SJSA1 (cell line): Measurements from ENCODE around the gene UBE2QL1. TPM values are rescaled to one million over a fixed set of nuclear protein-coding genes. Genes with fewer than 3 reads are reported as not detected.

Experiments used
- DNase-seq, 2 experiments: peaks; one replicate each; pipeline ENCODE4 v3.0.0-alpha.2; 2015 to 2020; ENCODE audit warnings: low spot score in 2 of 2, low read depth in 1 of 2
- H3K27ac ChIP-seq: fragments of 250-450 bp; sonication (Bioruptor Pico); 2 replicates; pipeline ENCODE4 v1.5.1; 2020; ENCODE audit warnings: mild to moderate bottlenecking, moderate library complexity
- H3K27me3 ChIP-seq: fragments of 250-450 bp; sonication (Bioruptor Pico); replicated peaks from 2 replicates; pipeline ENCODE4 v1.5.1; 2020; ENCODE audit warnings: mild to moderate bottlenecking, moderate library complexity
- H3K36me3 ChIP-seq: fragments of 250-450 bp; sonication (Bioruptor Pico); 2 replicates; pipeline ENCODE4 v1.5.1; 2020; ENCODE audit warnings: mild to moderate bottlenecking
- H3K4me1 ChIP-seq: fragments of 250-450 bp; sonication (Bioruptor Pico); replicated peaks from 2 replicates; pipeline ENCODE4 v1.6.1; 2021; ENCODE audit warnings: mild to moderate bottlenecking
- H3K4me3 ChIP-seq: fragments of 250-450 bp; sonication (Bioruptor Pico); 2 replicates; pipeline ENCODE4 v1.5.1; 2020; ENCODE audit warnings: mild to moderate bottlenecking
- H3K9me3 ChIP-seq: fragments of 250-450 bp; sonication (Bioruptor Pico); replicated peaks from 2 replicates; pipeline ENCODE4 v1.5.1; 2020; ENCODE audit warnings: mild to moderate bottlenecking
- total RNA-seq: library from RNA; depleted of rRNA; stranded (reverse); fragments of >200 nt; shearing (Covaris generic); gene quantifications from 2 replicates; pipeline ENCODE4 v1.2.3, GENCODE V29; 2014; rRNA removed

The UBE2QL1 gene, protein sequence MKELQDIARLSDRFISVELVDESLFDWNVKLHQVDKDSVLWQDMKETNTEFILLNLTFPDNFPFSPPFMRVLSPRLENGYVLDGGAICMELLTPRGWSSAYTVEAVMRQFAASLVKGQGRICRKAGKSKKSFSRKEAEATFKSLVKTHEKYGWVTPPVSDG
- total RNA-seq = not detected in 2 replicates

DNA sequence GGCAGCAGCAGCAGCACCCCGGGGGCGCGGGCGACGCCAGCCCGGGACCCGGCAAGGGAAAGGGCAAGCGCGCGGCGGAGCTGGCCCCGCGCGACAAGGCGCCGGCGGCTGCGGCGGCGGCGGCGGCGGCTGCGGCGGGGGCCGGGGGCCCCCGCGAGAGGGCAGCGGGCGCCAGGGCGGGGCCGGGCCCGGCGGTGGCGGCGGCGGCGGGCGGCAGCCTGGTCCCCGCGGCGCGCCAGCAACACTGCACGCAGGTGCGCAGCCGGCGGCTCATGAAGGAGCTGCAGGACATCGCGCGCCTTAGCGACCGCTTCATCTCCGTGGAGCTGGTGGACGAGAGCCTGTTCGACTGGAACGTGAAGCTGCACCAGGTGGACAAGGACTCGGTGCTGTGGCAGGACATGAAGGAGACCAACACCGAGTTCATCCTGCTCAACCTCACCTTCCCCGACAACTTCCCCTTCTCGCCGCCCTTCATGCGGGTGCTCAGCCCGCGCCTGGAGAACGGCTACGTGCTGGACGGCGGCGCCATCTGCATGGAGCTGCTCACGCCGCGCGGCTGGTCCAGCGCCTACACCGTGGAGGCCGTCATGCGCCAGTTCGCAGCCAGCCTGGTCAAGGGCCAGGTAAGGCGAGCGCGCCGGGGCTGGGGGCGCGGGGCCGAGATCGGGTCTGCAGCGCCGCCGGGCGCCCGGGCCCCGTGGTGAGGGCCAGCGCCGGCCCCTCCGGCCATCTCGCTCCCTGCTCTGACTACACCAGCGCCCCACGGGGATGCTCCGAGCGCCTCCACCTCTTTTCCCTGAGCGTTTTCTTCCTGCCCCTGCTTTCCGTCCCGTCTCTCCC, at the start of gene UBE2QL1:
Gene UBE2QL1 (plus strand): TSS at position 238 of the 843 bp plus-strand sequence. CDS start 35 bp downstream, at position 273.
- Histone ChIP-seq H3K9me3 (no peaks in the 10 kb centered on the region), H3K4me1 (peaks cover 6% of the 10 kb centered on the region), H3K27me3 (peaks cover 51% of the 10 kb centered on the region), H3K4me3 (no peak within 1 kb of the TSS), H3K36me3 (no peaks in the 10 kb centered on the region), H3K27ac (no peak within 1 kb of the TSS)
- peak; percentile 24 to 42 for DNase-seq

DNA sequence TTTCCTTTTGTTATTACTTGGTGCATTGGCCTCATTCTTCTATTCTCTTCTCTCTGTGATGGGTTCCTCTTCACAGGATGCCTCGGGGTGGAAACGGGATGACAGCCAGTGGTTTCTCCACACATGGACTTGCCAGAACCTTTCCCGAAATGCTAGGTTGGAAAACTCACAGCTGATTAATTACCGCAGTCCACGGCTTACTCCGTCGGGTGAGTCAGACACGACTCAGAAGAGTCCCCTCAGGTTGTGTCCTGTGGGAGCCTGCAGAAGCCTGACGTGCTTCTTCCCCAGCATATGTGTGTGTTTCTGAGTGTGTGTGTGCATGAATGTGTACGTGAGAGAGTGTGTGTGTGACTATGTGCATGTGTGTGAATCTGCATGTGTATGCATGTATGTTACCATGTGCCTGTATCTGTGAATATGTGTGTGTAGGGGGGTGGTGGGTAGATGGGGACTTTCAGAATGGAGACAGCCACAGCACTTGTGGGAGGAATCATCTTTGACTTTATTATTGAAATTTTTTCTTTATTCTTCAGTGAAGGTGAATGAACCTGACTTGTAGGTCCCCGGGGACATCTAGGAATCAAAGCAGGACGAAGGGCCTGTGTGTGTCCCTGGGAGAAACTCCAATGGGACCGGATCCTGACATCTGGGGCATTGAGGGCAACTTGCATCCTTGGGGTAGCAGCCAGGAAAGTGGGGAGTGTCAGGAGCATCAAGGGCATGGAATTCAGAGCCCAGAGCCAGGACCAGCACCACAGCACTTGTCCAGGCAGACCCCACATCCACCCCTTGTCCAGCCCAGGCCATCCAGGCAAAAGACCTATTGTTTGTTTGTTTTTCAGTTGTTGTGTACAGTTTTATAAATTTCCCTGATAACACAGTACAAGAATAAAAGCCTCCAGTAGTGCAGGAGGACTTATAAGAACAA, 48.4 kb upstream of the UBE2QL1 start:
- no peaks in the 10 kb centered on the region for H3K9me3 ChIP-seq
- peak in 1 of 2 experiments; percentile 40 for DNase-seq
- H3K27me3 ChIP-seq = peaks cover 11% of the 10 kb centered on the region; the same call in 1 of the 2 replicates
- H3K4me3 ChIP-seq = no peak overlapping the region
- H3K36me3 ChIP-seq = no peaks in the 10 kb centered on the region
- H3K4me1 ChIP-seq = no peaks in the 10 kb centered on the region
- no peak overlapping the region for H3K27ac ChIP-seq

DNA sequence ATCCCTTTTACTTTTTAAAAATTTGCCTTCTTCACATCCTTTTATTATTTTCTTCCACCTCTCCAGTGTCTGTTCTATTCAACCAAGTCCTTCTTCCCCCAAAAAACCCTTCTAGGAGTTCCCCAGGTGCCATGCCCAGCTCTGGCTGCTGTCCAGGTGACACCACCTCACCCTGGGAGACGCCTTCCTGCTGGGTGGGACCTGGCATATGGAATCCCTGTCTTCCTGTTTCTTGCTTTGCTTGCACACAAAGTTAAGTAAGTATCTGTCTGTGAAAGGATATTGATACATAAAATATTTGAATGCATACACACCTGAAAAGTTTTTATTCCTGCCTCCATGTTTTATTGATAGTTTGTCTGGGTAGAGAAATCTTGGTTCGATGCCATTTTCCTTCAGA, 47.2 kb upstream of the UBE2QL1 start:
- no peak overlapping the region for H3K27ac ChIP-seq

DNA sequence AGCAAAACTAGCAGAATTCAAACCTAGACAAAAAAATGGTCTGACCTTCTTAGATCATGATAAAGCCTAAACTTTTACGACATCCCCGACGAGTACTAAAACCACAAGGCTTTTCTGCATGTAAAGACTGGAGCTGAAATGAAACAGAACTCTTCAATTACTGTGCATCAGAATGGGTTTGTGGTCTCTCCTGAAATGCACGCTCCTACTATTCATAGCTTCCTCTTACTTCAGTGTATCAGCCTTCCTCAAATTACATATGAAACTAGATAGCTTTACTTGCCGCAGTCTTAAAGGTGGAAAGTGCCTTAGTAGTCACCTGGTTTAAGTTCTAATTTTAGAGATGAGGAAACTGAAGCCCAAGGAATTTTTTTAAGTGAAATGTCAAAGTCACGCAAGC, 45.7 kb upstream of the UBE2QL1 start:
- no peaks in the 10 kb centered on the region for H3K4me1 ChIP-seq
- DNase-seq = no peak
- H3K4me3 ChIP-seq = no peak overlapping the region
- H3K9me3 ChIP-seq = no peaks in the 10 kb centered on the region
- no peak overlapping the region for H3K27ac ChIP-seq
- peaks cover 13% of the 10 kb centered on the region; the same call in 1 of the 2 replicates for H3K27me3 ChIP-seq
- no peaks in the 10 kb centered on the region for H3K36me3 ChIP-seq

More for the DNA sequence above, 47.2 kb upstream of the UBE2QL1 start:
- Histone ChIP-seq H3K9me3 (no peaks in the 10 kb centered on the region), H3K4me1 (no peaks in the 10 kb centered on the region), H3K36me3 (no peaks in the 10 kb centered on the region), H3K27me3 (peaks cover 11% of the 10 kb centered on the region; the same call in 1 of the 2 replicates), H3K4me3 (no peak overlapping the region)
- DNase-seq = no peak

DNA sequence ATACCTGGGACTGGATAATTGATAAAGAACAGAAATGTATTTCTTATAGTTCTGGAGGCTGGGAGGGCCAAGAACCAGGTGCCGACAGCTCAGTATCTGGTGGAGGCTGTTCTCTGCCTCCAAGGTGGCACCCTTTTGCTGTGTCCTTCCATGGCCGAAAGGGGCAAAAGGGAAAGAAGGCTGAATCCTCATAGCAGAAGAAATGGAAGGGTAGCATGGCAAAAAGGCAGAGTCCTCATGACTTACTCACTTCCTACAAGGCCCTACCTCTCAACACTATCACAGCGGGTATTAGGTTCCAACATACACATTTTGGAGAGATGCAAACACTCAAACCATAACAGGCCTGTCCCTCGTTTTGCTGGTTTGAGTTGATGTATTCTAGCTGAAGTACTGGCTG, 45.2 kb upstream of the UBE2QL1 start:
- Histone ChIP-seq H3K27me3 (peaks cover 14% of the 10 kb centered on the region; the same call in 1 of the 2 replicates), H3K36me3 (no peaks in the 10 kb centered on the region), H3K4me3 (no peak overlapping the region), H3K9me3 (no peaks in the 10 kb centered on the region), H3K4me1 (no peaks in the 10 kb centered on the region), H3K27ac (no peak overlapping the region)
- DNase-seq = no peak

DNA sequence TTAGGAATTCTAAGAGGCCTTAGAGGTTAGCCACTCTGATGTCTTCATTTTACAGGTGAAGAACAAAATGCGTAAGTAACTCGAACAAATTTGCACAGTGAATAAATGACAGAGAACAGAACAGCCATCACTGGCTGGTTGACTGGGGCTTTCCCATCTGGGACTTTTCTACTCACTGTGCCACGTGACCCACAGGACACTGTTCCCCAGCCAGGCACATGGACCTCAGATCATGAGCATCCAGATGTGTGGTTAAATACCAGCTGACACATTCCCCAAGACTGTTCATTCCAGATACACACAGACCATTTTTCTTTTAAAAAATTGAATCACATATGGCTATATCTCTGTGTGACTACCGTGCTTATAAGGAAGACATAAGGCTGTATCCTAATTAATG, 44.5 kb upstream of the UBE2QL1 start:
- no peaks in the 10 kb centered on the region for H3K36me3 ChIP-seq
- peak in 1 of 2 experiments; percentile 30 for DNase-seq
- H3K4me1 ChIP-seq = no peaks in the 10 kb centered on the region
- no peaks in the 10 kb centered on the region for H3K9me3 ChIP-seq
- peaks cover 14% of the 10 kb centered on the region; the same call in 1 of the 2 replicates for H3K27me3 ChIP-seq
- no peak overlapping the region for H3K27ac ChIP-seq
- H3K4me3 ChIP-seq = no peak overlapping the region

DNA sequence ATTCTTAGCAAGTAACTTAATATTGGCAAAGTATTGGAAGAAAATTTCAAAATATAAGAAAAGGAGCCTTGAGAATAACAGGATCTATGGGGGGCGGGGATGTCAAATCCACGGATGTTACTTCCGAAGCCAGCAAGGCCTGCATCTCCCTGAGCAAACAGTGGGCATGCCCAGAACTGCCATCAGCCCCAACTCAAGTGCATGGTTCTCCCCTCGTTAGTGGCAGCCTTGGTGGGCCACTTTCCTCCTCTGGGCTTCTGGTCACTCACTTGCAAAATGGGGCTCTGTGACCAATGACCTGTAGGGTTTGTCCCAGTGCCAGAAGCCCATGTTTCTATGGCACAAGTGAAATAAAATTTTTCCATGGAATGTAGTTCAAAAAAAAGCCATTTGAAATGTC, 43.1 kb upstream of the UBE2QL1 start:
- Histone ChIP-seq H3K36me3 (no peaks in the 10 kb centered on the region), H3K27ac (no peak overlapping the region), H3K4me3 (no peak overlapping the region), H3K27me3 (peaks cover 11% of the 10 kb centered on the region; the same call in 1 of the 2 replicates), H3K9me3 (no peaks in the 10 kb centered on the region), H3K4me1 (no peaks in the 10 kb centered on the region)
- DNase-seq = peak in 1 of 2 experiments; percentile 31

DNA sequence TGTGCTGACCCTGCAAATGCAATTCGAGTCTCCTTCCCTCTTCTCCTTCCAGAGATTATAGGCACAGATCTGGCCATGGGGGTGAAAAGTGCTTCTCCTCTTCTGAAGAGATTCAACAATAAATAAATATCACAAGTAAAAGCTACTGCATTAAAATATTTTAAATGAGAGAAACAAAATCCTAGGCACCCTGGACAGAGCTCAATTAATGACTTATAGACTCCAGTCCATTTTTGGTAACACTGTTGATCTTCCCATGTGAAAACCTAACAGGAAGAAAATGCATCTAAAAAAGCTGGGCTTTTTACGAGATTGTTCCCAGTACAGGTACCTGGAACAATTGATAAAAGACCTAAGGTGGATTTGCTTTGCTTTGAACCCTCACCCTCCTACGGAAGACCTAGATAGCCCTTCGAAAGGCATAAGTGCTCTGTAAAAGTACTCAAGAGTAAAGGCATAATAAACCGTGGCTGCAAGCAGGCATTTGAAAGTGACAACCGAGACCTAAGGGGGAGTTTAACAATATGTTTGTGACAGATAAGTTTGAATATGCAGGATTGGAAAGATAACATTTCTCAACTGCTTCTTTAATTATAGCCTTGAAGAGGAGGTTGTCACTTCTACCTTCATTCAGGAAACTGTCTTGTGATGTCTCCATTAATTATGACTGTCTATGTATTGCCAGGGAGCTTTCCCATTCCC, 41.0 kb upstream of the UBE2QL1 start:
- H3K27me3 ChIP-seq = 0 out of 2 replicates have a peak, but pooled peaks cover 3% of the 10 kb centered on the region
- DNase-seq = no peak
- H3K36me3 ChIP-seq = no peaks in the 10 kb centered on the region
- H3K4me3 ChIP-seq = no peak overlapping the region
- H3K27ac ChIP-seq = no peak overlapping the region
- no peaks in the 10 kb centered on the region for H3K9me3 ChIP-seq
- H3K4me1 ChIP-seq = no peaks in the 10 kb centered on the region

DNA sequence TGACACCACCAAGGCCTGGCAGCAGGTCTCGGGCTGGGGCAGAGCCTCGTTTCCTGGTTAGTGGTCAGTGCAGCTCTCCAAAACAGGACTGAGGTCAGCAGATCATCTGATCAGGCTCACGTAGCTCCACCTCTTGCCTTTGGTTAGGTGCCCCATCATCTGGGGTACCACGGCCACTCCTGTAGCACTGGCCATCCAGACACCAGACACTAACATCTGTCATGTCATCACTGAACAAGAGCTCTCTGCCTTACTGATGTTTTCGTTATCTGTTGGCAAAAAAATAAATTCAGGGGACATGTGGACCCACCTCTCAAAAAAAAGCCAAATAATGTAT, 40.4 kb upstream of the UBE2QL1 start:
- no peaks in the 10 kb centered on the region for H3K36me3 ChIP-seq
- no peak for DNase-seq
- no peaks in the 10 kb centered on the region for H3K4me1 ChIP-seq
- no peak overlapping the region for H3K27ac ChIP-seq
- no peaks in the 10 kb centered on the region for H3K9me3 ChIP-seq
- H3K27me3 ChIP-seq = 0 out of 2 replicates have a peak, but pooled peaks cover 3% of the 10 kb centered on the region
- H3K4me3 ChIP-seq = no peak overlapping the region

DNA sequence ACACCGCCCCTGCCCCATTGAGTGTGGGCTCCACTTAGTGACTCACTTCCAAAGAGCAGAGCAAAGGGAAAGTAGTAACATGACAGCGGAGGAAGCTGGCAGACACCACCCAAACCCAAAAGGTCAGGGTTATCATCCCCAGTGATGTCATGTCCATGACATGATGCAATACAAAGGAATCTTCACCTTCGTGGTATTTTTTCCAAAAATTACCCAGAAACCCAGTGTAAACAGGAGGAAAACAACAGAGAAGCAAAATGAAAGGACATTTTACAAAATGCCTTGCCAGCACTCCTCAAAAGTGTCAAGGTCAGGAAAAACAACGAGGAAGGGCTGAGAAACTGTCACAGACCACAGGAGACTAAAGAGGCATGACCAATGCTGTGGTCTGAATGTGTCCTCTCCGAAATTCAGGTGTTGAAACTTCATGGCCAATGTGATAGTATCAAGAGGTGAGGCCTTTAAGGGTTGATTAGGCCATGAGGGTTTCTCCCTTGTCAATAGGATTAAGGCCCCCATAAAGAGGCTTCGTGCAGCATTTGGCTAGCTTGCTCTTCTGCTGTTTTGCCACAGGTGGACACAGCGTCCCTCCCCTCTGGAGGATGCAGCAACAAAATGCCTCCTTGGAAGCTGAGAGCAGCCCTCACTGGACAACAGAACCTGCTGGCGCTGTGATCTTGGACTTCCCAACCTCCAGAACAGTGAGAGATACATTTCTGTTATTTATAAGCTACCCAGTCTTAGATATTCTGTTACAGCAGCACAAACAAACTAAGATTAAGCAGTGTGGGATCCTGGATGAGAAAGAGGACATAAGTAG, 39.8 kb upstream of the UBE2QL1 start:
- H3K36me3 ChIP-seq = no peaks in the 10 kb centered on the region
- no peak for DNase-seq
- H3K27ac ChIP-seq = no peak overlapping the region
- no peaks in the 10 kb centered on the region for H3K9me3 ChIP-seq
- 0 out of 2 replicates have a peak, but pooled peaks cover 3% of the 10 kb centered on the region for H3K27me3 ChIP-seq
- H3K4me1 ChIP-seq = no peaks in the 10 kb centered on the region
- H3K4me3 ChIP-seq = no peak overlapping the region

DNA sequence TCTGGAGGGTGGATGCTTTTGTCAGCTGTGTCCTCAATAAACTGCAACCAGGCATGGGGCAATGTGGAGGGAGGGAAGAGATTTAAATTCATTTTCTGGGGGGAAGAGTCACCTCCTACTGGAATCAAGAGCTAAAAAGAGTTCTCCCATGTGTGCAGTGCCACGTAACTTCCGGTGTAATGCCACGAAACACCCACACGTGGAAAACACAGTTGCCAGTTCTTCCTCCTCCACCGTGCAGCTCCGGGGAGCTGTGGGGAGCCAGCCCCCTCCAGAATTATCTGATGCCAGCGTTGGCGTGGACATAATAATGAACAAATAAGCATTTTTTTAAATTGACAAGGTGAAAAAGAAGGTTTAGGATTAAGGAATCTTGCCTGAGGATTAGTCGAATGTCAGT, 38.2 kb upstream of the UBE2QL1 start:
- Histone ChIP-seq H3K4me3 (no peak overlapping the region), H3K9me3 (no peaks in the 10 kb centered on the region), H3K27ac (no peak overlapping the region), H3K36me3 (no peaks in the 10 kb centered on the region), H3K27me3 (peaks cover 7% of the 10 kb centered on the region; the same call in 1 of the 2 replicates), H3K4me1 (no peaks in the 10 kb centered on the region)
- no peak for DNase-seq

DNA sequence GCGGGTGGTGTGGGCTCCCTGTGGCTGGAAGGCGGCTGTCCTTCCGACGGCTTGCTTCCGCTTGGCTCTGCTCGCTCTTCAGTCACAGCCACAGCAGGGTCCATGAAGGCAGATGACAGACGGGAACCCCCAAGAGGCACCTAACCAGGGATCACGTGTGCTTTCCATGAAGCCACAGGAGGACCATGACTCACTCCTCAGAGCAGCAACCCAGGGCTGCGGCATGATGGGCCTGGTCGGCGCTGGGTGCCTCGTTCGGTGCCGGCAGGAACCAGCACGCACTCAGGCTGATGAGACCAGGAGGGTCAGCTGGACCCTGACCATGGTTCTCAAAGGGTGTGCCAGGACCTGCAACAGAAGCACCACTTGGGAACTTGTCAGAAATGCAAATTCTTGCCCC, 37.5 kb upstream of the UBE2QL1 start:
- H3K4me3 ChIP-seq = no peak overlapping the region
- no peaks in the 10 kb centered on the region for H3K4me1 ChIP-seq
- H3K27me3 ChIP-seq = peaks cover 7% of the 10 kb centered on the region; the same call in 1 of the 2 replicates
- H3K36me3 ChIP-seq = no peaks in the 10 kb centered on the region
- no peak overlapping the region for H3K27ac ChIP-seq
- H3K9me3 ChIP-seq = no peaks in the 10 kb centered on the region
- no peak for DNase-seq
